ENCODE results near the gene NOL3.
A peak's percentile ranks its signal among the peaks of the same experiment; 100 is the strongest.

NOL3 gene

GRCh38 chr16:67155295-67156142 lies 14.8 kb upstream of the NOL3 start:
- DNase-seq (ENCODE audit: low read depth, low spot score), result peak; percentile 90

GRCh38 chr16:67156143-67156844 lies 14.0 kb upstream of the NOL3 start:
- no peak for DNase-seq (ENCODE audit: low read depth, low spot score)

- no peak for DNase-seq (ENCODE audit: low read depth, low spot score)
Measured at GRCh38 chr16:67157106-67157748, 13.1 kb upstream of the NOL3 start.

- no peak for DNase-seq (ENCODE audit: low read depth, low spot score)
Measured at GRCh38 chr16:67157892-67158635, 12.3 kb upstream of the NOL3 start.

GRCh38 chr16:67158637-67159600 lies 11.4 kb upstream of the NOL3 start:
- no peak for DNase-seq (ENCODE audit: low read depth, low spot score)

GRCh38 chr16:67161595-67162058 lies 8.7 kb upstream of the NOL3 start:
- no peak for DNase-seq (ENCODE audit: low read depth, low spot score)

GRCh38 chr16:67162506-67163163 lies 7.7 kb upstream of the NOL3 start:
- DNase-seq (ENCODE audit: low read depth, low spot score), result peak; percentile 67

- peak; percentile 77 for DNase-seq (ENCODE audit: low read depth, low spot score)
Measured at GRCh38 chr16:67163164-67163998, 7.0 kb upstream of the NOL3 start.

- no peak for DNase-seq (ENCODE audit: low read depth, low spot score)
Measured at GRCh38 chr16:67163999-67164558, 6.3 kb upstream of the NOL3 start.

GRCh38 chr16:67164599-67165061 lies 5.7 kb upstream of the NOL3 start, which contains the start of gene HSF4:
TSS of gene HSF4 (plus strand) at chr16:67164745. CDS start at chr16:67164812, 67 bp downstream.
- no peak for DNase-seq (ENCODE audit: low read depth, low spot score)

GRCh38 chr16:67165121-67166078 lies 4.9 kb upstream of the NOL3 start:
- DNase-seq (ENCODE audit: low read depth, low spot score), result peak; percentile 42

- no peak for DNase-seq (ENCODE audit: low read depth, low spot score)
Measured at GRCh38 chr16:67166110-67166547, 4.2 kb upstream of the NOL3 start.

- no peak for DNase-seq (ENCODE audit: low read depth, low spot score)
Measured at GRCh38 chr16:67166598-67167168, 3.7 kb upstream of the NOL3 start.

GRCh38 chr16:67167588-67167987 lies 2.8 kb upstream of the NOL3 start:
- no peak for DNase-seq (ENCODE audit: low read depth, low spot score)

GRCh38 chr16:67169011-67169451 lies 1.3 kb upstream of the NOL3 start:
- no peak for DNase-seq (ENCODE audit: low read depth, low spot score)

- peak; percentile 88 for DNase-seq (ENCODE audit: low read depth, low spot score)
Measured at GRCh38 chr16:67169642-67170167, 633 bp upstream of the NOL3 start.
